Measurements from ENCODE around the gene STEAP1B. TPM values are rescaled to one million over a fixed set of nuclear protein-coding genes. Genes with fewer than 3 reads are reported as not detected.

The STEAP1B gene
- total RNA-seq, 1 donor from 2014 or later, result 1.3 TPM

DNA sequence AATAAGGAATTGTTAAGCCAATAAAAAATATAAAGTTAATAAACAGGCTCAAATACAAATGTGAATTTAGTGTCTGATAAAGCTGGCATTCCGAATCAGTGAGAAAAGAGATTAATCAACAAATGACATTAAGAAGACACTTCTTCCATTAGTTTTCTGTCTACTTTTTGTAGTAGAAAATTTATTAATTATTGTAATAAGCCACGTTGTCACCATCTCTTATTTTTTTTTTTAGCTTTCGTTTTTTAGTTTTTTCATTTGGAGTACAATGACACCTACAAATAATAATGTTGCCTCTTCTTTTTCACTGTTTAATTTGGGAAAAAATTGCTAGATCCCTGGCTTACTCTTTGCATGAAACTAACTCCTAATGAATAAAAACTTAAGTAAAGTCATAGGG is 46.8 kb upstream of the STEAP1B start:
- Mint-ChIP-seq H3K4me1 (ENCODE audit: low read depth, unreplicated experiment) (peaks cover 3% of the 10 kb centered on the region), H3K36me3 (ENCODE audit: low read depth, unreplicated experiment) (no peaks in the 10 kb centered on the region), H3K9me3 (ENCODE audit: unreplicated experiment) (no peaks in the 10 kb centered on the region), H3K4me3 (ENCODE audit: unreplicated experiment) (no peak overlapping the region), H3K27ac (ENCODE audit: unreplicated experiment) (no peak overlapping the region), H3K27me3 (ENCODE audit: low read depth, unreplicated experiment) (peaks cover 26% of the 10 kb centered on the region)
- no peak overlapping the region for H3K4me3 ChIP-seq (ENCODE audit: insufficient read depth, low read depth, low read length)
- no peaks in the 10 kb centered on the region for H4K20me1 ChIP-seq (ENCODE audit: insufficient read depth, low read length)
- FAIRE-seq, result no peak
- H3K9me3 ChIP-seq (ENCODE audit: insufficient read depth, low read depth, low read length), result no peaks in the 10 kb centered on the region
- no peak for TF ChIP-seq EZH2 (IDR thresholded peaks at IDR 0.05; ENCODE audit: insufficient read depth, low read length)
- no peak for TF ChIP-seq CTCF (IDR thresholded peaks at IDR 0.05; ENCODE audit: insufficient read depth, low read depth, low read length)
- no peak overlapping the region for H3K27ac ChIP-seq (ENCODE audit: low read depth, low read length)
- no peak for DNase-seq (ENCODE audit: low read depth)
- peaks cover 5% of the 10 kb centered on the region for H3K4me1 ChIP-seq (ENCODE audit: insufficient read depth, low read length)
- H2AFZ ChIP-seq (ENCODE audit: low read depth, low read length), result no peak overlapping the region
- H3K27me3 ChIP-seq (ENCODE audit: insufficient read depth, low read length), result peaks cover 10% of the 10 kb centered on the region
- no peaks in the 10 kb centered on the region for H3K36me3 ChIP-seq (ENCODE audit: insufficient read depth, low read length)
- H3K4me2 ChIP-seq (ENCODE audit: low read length), result no peak overlapping the region
- no peaks in the 10 kb centered on the region for H3K79me2 ChIP-seq (ENCODE audit: insufficient read depth, low read length)
- H3K9ac ChIP-seq (ENCODE audit: low read length), result no peak overlapping the region

DNA sequence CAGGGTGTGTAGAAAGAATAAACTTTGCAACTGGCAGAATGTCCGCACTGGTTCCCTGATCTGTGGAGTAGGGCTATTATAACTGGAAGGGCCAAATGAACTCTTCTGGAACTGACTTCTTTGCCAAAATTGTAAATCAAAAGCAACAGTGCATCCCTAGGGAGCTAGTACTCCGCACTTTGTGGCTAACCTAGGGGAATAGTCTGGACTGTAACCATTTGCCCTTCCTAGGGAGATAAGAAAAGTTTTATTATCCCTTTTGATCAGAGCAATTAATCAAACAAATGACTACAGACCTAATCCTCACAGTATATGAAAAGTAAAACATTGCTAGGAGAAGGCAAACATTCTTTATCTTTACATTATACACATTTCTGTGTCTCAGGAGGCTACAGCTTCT is 45.5 kb upstream of the STEAP1B start:
- H3K27ac Mint-ChIP-seq (ENCODE audit: unreplicated experiment), result no peak overlapping the region
- no peaks in the 10 kb centered on the region for H3K36me3 ChIP-seq (ENCODE audit: insufficient read depth, low read length)
- no peaks in the 10 kb centered on the region for H3K9me3 Mint-ChIP-seq (ENCODE audit: unreplicated experiment)
- FAIRE-seq (no peak), DNase-seq (ENCODE audit: low read depth) (no peak)
- H3K27me3 Mint-ChIP-seq (ENCODE audit: low read depth, unreplicated experiment), result peaks cover 14% of the 10 kb centered on the region
- H3K4me3 Mint-ChIP-seq (ENCODE audit: unreplicated experiment), result no peak overlapping the region
- peaks cover 3% of the 10 kb centered on the region for H3K4me1 Mint-ChIP-seq (ENCODE audit: low read depth, unreplicated experiment)
- no peak overlapping the region for H3K4me3 ChIP-seq (ENCODE audit: insufficient read depth, low read depth, low read length)
- peaks cover 5% of the 10 kb centered on the region for H3K4me1 ChIP-seq (ENCODE audit: insufficient read depth, low read length)
- H3K9ac ChIP-seq (ENCODE audit: low read length), result no peak overlapping the region
- H3K4me2 ChIP-seq (ENCODE audit: low read length), result no peak overlapping the region
- TF ChIP-seq CTCF (IDR thresholded peaks at IDR 0.05; ENCODE audit: insufficient read depth, low read depth, low read length) (no peak), EZH2 (IDR thresholded peaks at IDR 0.05; ENCODE audit: insufficient read depth, low read length) (no peak)
- no peaks in the 10 kb centered on the region for H3K36me3 Mint-ChIP-seq (ENCODE audit: low read depth, unreplicated experiment)
- no peaks in the 10 kb centered on the region for H3K79me2 ChIP-seq (ENCODE audit: insufficient read depth, low read length)
- H3K9me3 ChIP-seq (ENCODE audit: insufficient read depth, low read depth, low read length), result no peaks in the 10 kb centered on the region
- H3K27ac ChIP-seq (ENCODE audit: low read depth, low read length), result no peak overlapping the region
- no peak overlapping the region for H2AFZ ChIP-seq (ENCODE audit: low read depth, low read length)
- peaks cover 10% of the 10 kb centered on the region for H3K27me3 ChIP-seq (ENCODE audit: insufficient read depth, low read length)
- H4K20me1 ChIP-seq (ENCODE audit: insufficient read depth, low read length), result no peaks in the 10 kb centered on the region

GRCh38 chr7:22544245-22544644 is 44.3 kb upstream of the STEAP1B start:
- Histone ChIP-seq H3K36me3 (ENCODE audit: insufficient read depth, low read length) (no peaks in the 10 kb centered on the region), H3K4me1 (ENCODE audit: insufficient read depth, low read length) (no peaks in the 10 kb centered on the region), H3K9ac (ENCODE audit: low read length) (no peak overlapping the region), H3K4me2 (ENCODE audit: low read length) (no peak overlapping the region), H3K27ac (ENCODE audit: low read depth, low read length) (no peak overlapping the region), H2AFZ (ENCODE audit: low read depth, low read length) (no peak overlapping the region), H3K9me3 (ENCODE audit: insufficient read depth, low read depth, low read length) (no peaks in the 10 kb centered on the region), H3K79me2 (ENCODE audit: insufficient read depth, low read length) (no peaks in the 10 kb centered on the region), H3K27me3 (ENCODE audit: insufficient read depth, low read length) (peaks cover 10% of the 10 kb centered on the region), H3K4me3 (ENCODE audit: insufficient read depth, low read depth, low read length) (no peak overlapping the region), H4K20me1 (ENCODE audit: insufficient read depth, low read length) (no peaks in the 10 kb centered on the region)
- Mint-ChIP-seq H3K36me3 (ENCODE audit: low read depth, unreplicated experiment) (no peaks in the 10 kb centered on the region), H3K4me3 (ENCODE audit: unreplicated experiment) (no peak overlapping the region), H3K4me1 (ENCODE audit: low read depth, unreplicated experiment) (no peaks in the 10 kb centered on the region), H3K27ac (ENCODE audit: unreplicated experiment) (no peak overlapping the region), H3K27me3 (ENCODE audit: low read depth, unreplicated experiment) (peaks cover 7% of the 10 kb centered on the region), H3K9me3 (ENCODE audit: unreplicated experiment) (no peaks in the 10 kb centered on the region)
- FAIRE-seq, result no peak
- TF ChIP-seq EZH2 (IDR thresholded peaks at IDR 0.05; ENCODE audit: insufficient read depth, low read length) (no peak), CTCF (IDR thresholded peaks at IDR 0.05; ENCODE audit: insufficient read depth, low read depth, low read length) (no peak)
- DNase-seq (ENCODE audit: low read depth), result no peak

All from astrocyte (in vitro differentiated cells and primary cell).